Subcutaneous adipose tissue (tissue), 4 donors: Measurements from ENCODE around the gene NEK10. TPM values are rescaled to one million over a fixed set of nuclear protein-coding genes. Genes with fewer than 3 reads are reported as not detected.

Experiments used
- CTCF ChIP-seq: fragments of 450-650 bp; IDR thresholded peaks from one replicate; pipeline ENCODE4 v1.5.1; 2016; ENCODE audit warnings: low read depth, mild to moderate bottlenecking, control low read depth, antibody characterized with exemption, moderate library complexity
- total RNA-seq, 4 donors: library from RNA; depleted of rRNA; stranded (reverse); fragments of >200 nt; gene quantifications; one replicate each; pipeline ENCODE4 v1.1.0, GENCODE V29; 2016

Gene NEK10
- total RNA-seq, 4 donors from 2014 or later = 0.44 to 2.6 (median 1.1) TPM

- TF ChIP-seq CTCF = no peak
Measured at GRCh38 chr3:27185231-27185989, 183.8 kb downstream of the NEK10 start.

- no peak for TF ChIP-seq CTCF
Measured at GRCh38 chr3:27184261-27184660, 184.9 kb downstream of the NEK10 start.

- no peak for TF ChIP-seq CTCF
Measured at GRCh38 chr3:27176256-27176655, 192.9 kb downstream of the NEK10 start.

GRCh38 chr3:27174530-27174929 lies 194.7 kb downstream of the NEK10 start:
- no peak for TF ChIP-seq CTCF

- no peak for TF ChIP-seq CTCF
Measured at GRCh38 chr3:27171113-27171512, 198.1 kb downstream of the NEK10 start.

GRCh38 chr3:27166888-27167287 lies 202.3 kb downstream of the NEK10 start:
- no peak for TF ChIP-seq CTCF

- no peak for TF ChIP-seq CTCF
Measured at GRCh38 chr3:27165321-27165721, 203.9 kb downstream of the NEK10 start.
